EL (cell line): ENCODE data around the gene SLC26A11.

Experiments
- DNase-seq: peaks from one replicate; pipeline ENCODE4 v3.0.0-alpha.2; 2016

Gene SLC26A11

DNA sequence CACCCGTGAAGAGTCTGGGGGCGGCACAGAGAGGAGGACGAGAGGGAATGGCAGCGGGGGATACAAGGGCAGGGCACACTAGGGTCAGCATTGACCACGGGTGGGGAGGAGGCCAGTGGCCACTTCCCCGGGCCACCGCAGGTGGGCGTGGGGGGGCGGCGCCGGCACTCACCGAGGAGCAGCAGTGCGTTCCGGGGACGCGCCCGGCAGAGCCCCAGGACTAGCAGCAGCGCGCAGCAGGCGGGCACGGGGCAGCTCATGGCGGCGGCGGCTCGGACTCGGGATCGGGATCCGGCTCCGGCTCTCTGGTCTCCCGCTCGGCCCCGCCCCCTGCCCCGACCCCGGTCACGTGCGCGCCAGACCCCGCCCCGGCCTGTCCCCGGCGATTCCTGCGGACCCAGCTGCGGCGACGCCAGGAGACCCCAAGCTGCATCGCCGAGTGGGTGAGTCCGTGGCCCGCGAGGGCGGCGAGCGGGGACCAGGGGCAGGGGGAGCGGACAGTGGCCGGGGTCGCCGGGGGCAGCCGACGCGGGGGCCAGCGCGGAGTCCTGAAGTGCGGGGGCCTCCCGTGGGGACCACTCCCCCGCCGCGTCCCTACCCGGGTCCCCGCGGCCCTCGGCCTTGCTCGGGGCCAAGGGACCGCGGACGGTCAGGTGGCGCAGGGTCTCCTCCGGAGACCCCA lies at the start of gene SLC26A11, which contains the start of gene SGSH:
Gene SLC26A11 (plus strand): TSS at position 374 of the 682 bp plus-strand sequence. CDS start 1,134 bp downstream, outside the sequence.
Gene SGSH (minus strand): TSS at position 280 of the 682 bp plus-strand sequence. CDS start 20 bp downstream, at position 260.
- peak; percentile 77 for DNase-seq

DNA sequence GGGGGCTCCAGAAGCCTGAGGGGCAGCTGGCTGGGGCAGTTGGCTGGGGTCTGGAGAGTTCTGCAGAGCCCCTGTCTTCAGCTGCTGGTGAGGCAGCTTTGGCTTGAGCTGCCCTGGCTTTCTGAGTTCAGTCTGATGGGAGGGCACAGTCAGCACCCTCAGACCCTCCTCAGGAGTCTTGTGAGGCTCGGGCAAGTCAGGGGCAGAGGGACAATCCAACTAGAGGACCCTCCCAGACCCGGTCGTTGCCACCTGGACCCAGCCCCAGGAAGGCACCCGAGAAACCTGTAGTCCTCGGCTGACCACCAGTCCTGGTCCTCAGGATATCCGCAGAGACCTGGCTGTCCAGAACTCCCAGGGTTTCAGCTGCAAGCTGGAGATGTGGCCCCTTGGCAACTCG lies 48.5 kb upstream of the SLC26A11 start:
- DNase-seq, result no peak

DNA sequence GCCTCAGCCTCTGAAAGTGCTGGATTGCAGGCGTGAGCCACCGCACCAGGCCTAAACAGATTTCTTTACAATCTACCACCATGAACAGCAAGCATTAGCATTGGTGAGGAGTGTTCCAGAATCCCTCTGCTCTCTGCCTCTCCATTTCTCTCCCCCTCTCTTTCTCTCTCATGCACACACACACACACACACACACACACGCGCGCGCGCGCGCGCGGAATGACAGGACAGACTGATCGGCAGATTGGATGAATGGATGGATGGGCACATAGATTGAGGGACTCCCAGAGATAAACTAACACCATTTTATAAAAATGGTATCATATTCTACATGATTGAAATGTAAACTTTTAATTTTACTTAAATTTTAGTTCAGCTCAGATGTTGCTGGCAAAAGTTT lies 47.1 kb upstream of the SLC26A11 start:
- DNase-seq, result no peak

DNA sequence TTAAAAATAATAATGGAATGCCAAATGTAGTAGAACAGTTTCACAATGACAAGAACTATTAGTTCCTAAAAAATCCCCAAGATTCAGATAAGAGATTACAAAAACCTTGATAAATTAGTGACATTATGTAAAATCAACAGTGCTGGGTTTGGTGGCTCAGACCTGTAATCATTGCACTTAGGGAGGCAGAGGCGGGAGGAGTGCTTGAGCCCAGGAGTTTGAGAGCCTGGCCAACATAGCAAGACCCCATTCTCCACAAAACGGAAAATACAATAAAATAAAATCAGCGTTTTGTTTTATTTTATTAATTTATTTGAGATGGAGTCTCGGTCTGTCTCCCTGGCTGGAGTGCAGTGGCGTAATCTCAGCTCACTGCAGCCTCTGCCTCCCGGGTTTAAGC lies 46.3 kb upstream of the SLC26A11 start:
- no peak for DNase-seq

DNA sequence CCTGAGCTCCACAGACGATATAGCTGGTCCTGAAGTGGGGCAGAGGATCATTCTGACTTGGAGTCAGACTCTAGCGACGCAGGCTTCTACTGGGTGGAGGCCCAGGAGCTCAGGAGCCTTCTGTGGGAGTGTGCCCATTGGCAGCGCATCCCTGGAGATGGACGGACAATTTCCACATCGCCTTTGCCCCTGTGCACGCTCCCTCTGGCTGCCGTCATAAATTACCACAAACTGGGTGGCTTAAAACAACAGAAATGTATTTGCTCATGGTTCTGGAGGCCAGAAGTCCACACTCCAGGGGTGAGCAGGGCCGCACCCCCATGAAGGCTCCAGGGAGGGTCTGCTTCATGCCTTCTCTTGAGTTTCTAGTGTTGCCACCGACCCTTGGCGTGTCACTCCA lies 43.5 kb upstream of the SLC26A11 start:
- DNase-seq, result no peak

DNA sequence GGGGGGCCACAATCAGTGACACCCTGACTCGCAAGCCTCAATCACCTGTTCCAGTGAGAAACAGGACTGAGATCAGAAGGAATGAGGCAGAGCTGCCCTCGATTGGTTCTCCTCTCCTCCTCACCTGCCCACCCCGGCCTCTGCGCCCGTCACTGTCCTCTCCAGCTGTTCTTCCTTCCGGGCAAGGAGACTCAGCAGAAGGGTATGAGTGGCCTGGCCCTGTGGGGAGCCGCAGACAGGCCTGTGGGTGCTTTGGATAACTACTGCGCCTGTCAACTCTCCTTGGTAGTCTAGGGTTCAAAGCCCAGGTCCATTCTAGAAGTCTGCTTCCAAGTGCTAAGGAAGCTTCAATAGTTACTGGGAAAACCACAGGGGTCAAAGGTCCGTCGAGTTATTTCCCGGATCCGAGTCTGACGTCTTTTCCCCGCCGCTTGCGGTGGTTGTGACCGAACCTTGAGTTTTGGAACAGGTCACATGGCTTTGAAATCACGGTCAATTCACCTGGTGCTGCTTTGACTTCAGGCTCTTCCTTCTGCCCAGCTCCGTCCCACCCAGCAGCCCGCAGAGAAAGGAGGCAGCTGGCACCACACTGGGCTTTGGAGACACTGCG lies 42.1 kb upstream of the SLC26A11 start:
- no peak for DNase-seq

DNA sequence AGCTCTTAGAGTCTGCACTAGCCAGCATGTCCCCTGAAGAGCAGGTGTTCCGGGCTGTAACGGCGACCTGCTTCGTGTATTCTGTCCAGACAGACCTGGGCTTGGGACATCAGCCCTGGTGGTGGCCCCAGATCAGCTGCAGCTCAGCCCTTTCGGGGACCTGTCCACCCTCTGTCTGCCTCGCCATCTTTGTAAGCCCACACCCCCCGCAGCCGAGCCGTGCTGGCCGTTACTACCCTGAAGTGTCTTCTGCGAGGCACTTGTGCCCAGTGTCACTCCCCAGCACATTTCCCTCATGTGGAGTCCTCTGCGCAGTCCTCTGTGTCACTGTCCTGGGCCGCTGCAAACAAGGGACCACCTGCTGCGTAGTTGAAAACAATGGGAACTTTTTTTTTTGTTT lies 40.0 kb upstream of the SLC26A11 start:
- DNase-seq, result no peak

DNA sequence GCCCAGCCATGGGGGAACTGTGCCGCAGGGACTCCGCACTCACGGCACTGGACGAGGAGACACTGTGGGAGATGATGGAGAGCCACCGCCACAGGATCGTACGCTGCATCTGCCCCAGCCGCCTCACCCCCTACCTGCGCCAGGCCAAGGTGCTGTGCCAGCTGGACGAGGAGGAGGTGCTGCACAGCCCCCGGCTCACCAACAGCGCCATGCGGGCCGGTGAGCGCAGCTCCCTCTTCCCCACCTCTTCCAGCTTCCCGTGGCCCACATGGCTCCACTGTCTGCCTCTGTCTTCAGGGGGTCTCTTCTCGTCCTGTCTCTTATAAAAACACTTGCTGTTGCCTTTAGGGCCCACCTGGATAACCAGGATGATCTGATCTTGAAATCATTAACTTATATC lies 38.8 kb upstream of the SLC26A11 start:
- DNase-seq, result no peak

DNA sequence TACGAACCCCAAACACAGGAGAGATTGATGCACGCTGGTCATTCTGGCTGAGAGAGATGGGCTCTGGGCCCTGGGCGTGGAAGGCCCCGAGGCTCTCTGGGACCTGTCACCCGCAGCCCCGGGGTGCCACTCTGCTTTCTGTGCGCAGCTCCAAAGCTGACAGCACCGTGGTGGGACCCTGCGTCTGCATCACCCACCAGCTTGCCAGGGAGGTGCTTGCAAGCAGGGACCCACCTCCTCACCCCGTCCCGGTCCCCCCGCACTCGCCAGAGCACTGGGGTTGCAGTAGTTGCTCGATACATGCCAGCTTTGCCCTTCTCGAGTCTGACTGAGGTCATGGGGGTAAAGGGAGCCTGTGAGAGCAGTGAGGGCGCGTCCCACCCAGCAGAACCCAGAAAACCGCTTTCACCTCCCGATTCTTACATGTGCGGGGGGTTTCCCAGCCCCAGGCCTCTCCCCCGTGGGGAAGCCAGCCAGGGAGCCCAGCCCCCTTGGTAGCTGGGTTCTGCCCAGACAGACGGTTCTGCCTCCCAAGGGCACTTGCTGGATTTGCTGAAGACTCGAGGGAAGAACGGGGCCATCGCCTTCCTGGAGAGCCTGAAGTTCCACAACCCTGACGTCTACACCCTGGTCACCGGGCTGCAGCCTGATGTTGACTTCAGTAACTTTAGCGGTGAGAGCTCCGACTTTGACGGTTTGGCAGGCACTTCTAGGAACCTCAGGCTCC lies 37.9 kb upstream of the SLC26A11 start:
- no peak for DNase-seq

DNA sequence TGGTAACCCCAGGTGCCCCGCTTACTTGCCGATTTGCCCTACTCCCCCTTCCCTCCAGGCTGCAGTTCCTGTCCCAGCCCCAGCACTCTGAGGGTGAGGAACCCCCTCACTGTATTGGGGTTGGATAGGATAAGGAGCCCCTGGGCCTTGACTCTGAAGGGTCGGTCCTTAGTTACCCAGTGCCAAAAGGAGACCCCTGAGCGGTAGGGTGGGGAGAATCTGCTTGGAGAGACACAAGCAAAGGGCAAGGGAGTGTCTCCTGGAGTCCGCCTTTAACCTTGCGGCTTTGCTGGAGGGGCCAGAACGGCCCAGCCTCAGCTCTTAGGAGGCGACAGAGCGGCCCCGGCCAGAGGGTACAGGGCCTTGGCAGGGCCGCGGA lies 37.4 kb upstream of the SLC26A11 start:
- DNase-seq, result no peak

DNA sequence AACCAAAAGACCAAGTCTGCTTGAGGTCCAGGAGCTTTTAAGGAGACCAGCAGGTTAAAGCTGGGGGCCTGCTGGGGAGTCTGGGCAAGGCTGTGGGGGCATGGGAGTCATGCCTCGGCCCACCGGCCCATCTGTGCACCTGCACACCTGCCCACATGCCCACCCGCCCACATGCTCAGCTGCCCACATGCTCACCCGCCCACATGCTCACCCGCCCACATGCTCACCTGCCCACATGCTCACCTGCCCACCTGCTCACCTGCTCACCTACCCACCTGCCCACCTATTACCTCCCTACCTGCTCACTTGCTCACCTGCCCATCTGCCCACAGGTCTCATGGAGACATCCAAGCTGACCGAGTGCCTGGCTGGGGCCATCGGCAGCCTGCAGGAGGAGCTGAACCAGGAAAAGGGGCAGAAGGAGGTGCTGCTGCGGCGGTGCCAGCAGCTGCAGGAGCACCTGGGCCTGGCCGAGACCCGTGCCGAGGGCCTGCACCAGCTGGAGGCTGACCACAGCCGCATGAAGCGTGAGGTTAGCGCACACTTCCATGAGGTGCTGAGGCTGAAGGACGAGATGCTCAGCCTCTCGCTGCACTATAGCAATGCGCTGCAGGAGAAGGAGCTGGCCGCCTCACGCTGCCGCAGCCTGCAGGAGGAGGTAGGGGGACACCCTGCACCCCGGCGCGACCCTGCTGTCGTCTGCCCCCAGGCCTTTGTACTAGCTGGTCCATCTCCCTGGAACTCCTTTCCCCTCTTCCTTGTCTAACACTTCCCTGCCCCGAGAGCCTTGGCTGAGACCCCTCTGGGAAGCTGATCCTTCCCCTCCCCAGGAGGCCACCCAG lies 36.4 kb upstream of the SLC26A11 start:
- no peak for DNase-seq

DNA sequence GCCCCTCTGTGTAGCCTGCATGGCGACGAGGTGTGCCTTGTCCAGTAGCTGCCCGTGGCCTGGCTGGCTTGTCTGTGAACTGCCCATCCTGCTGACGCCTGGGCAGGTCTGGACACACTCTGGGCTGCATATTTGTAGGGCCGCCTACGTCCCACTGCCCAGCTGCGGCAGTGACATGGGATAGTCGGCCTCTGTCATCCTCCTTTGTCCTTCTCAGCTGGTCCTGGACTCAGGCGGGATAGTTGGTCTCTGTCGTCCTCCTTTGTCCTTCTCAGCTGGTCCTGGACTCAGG lies 35.9 kb upstream of the SLC26A11 start:
- no peak for DNase-seq

DNA sequence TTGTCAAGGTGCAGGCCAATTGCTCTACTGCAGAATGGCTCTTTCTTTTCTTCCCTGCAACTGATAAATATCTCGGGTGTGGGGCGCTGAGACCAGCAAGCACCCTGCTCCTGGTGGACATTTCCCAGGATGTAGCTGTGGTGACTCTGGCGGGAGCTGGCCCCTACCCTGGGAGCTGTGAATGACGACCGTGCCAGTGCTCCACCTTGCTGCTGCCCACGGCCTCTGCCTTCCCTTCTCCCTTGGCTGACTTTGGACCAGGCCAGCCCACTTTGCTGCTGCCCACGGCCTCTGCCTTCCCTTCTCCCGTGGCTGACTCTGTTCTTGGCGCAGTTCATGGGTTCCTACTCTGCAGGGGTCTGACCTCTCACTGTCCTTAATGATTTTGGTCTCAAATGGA lies 34.3 kb upstream of the SLC26A11 start:
- no peak for DNase-seq

DNA sequence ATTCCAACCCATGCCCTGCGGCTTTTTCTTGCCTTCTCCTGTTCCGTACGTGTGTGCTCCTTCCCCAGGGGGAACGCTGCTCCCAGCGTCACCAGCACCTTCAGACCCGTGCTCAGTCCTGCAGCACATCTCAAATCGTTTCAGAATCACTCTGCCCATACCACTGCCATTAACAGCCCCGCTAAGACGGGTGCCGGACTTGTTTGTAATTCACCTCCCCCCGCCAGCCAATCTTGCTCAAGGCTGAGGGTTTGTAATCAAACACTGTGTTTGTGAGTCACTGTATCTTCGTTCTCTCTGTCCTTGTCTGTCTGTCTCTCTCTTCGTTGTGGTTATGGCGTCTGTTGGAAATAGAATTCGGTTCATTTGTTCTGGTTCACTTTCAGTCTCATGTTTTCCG lies 33.1 kb upstream of the SLC26A11 start:
- no peak for DNase-seq

DNA sequence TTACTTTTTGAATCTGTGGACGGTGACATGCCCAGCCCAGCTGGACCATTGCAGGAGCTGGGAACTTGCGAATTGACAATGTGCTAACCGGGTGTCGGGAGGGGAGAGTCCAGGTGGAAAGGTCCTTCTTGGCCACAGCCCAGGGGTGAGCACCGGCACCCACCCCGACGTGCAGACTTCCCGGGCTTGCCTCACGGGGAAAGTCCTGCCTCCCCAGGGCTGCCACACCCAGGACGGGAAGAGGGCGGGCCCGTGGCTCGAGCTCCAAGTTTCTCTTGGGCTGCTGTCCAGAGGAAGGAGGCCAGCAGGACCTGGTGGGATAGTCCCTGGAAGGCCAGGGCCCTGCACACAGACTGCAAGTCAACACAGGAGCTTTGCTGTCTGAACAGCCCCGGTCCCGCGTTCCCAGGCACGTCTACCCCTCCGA lies 32.7 kb upstream of the SLC26A11 start:
- DNase-seq, result no peak

DNA sequence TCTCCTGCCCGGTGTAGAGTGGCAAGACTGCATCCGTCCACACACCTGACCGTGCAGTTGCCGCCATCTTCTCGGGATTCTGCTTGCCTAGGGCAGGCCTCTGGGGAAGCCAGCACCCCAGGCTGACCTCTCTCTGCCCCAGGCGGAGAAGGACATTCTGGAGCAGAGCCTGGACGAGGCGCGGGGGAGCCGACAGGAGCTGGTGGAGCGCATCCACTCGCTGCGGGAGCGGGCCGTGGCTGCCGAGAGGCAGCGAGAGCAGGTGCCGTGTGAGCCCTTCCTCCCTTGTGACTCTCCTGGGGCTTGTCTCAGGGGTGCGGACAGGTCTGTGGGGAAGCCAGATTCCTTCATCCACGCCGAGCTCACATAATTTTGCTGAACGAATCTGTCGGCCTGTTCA lies 30.6 kb upstream of the SLC26A11 start:
- no peak for DNase-seq

DNA sequence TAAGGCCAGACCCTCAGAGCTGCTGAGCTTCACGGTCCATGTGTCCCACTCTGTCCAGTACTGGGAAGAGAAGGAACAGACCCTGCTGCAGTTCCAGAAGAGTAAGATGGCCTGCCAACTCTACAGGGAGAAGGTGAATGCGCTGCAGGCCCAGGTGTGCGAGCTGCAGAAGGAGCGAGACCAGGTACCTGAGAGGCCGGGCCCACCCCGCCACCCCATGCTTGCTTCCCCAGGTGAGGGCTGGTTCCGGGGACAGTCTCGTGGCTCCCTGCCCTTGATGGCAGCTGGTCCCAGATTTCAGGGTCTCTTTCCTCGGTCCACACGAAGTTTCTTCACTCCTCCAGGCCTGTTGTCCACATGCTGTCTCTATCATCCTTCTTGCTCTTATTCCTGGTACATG lies 29.5 kb upstream of the SLC26A11 start:
- DNase-seq, result no peak

DNA sequence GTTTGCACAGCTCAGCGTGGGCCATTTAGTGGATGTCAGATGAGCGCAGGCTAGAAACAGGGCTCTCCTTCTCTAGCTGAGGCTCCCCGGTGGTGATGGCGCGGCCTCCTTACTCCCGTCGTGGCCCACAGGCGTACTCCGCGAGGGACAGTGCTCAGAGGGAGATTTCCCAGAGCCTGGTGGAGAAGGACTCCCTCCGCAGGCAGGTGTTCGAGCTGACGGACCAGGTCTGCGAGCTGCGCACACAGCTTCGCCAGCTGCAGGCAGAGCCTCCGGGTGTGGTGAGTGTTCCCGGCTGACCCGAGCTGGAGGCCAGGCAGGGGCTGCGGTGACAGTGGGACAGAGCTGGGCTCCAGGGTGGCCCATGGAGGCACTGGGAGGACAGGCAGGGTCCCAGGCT lies 29.0 kb upstream of the SLC26A11 start:
- no peak for DNase-seq

DNA sequence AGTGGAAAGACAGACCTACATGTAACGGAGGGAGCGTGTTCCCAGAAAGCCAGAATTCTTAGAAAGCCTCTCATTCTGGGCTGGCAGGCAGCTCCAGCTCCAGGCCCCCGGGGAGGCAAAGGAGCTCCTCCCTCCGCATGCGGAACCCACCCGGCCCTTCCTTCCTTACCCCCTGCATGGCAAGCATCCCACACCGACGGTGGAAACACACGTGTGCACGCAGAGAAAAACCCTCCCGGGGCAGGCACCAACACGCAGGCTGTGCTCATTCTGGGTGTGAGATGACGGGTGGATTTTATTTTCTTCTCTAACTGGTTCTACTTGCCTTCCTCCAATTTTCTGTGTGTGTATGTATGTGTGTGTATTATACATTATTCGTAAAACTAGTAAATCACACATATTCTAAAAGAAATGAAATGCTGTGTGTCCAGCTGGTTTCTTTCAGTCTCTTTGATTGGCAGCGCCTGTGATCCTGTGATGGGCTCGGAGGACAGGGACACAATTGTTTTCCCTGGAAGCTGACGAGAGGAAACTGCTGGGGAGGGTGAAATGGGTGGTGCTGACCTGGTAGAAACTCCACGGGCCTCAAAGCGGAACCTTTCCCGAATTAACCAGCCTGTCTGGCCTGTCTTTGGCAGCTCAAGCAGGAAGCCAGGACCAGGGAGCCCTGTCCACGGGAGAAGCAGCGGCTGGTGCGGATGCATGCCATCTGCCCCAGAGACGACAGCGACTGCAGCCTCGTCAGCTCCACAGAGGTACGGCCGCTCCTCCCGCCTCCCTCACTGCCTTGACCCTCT lies 28.2 kb upstream of the SLC26A11 start:
- no peak for DNase-seq

DNA sequence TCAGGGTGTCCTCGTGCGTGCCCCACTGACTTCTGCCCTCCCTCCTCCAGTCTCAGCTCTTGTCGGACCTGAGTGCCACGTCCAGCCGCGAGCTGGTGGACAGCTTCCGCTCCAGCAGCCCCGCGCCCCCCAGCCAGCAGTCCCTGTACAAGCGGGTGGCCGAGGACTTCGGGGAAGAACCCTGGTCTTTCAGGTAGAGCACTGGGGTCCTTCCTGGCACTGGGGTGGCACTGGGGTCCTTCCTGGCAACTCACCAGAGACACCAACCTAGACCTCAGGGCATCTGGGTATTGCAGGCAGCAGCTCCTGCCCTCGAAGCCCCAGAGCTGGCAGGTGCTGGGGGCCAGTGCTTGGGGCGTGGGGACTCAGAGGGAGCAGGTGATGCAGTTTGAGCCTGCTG lies 25.1 kb upstream of the SLC26A11 start:
- no peak for DNase-seq

DNA sequence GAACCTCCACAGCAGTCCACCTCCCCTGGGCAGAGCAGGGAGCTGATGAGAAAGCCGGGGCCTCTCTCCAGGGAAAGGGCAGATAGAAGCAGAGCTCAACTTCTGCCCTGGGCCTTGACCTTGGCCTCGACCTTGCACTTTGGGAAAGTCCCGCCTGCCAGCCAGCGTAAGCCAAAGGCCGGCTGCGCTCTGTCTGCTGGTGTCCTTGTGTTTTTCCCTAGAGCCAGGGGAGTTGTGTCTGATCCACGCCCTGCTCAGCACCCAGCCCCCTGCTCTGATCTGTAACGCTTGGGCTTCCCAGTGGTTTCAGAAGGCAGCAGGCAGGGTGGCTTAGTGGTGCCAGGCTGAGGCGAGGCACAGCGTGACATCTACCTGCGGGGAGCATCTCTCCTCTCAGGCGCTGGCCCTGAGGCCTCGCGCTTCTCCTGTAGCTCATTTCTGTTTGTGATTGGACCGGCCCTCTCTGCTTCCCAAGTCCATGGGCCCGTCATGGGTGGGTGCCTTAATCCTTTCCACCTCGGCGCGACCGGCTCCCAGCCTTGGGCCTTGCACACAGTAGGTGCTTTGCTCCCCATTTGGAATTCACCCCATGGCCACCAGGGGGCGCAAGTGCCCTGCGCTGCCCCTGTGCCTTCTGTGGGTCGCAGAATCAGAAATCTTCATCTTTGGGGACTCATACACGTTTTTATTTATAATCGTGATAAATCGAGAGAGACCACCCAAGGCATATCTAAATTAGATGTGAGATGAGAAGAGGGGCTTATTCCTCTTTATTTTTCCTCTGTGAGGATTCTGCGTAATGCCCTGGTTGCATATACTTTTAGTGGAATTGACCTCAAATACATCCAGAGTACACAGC lies 24.3 kb upstream of the SLC26A11 start:
- DNase-seq, result peak; percentile 25

DNA sequence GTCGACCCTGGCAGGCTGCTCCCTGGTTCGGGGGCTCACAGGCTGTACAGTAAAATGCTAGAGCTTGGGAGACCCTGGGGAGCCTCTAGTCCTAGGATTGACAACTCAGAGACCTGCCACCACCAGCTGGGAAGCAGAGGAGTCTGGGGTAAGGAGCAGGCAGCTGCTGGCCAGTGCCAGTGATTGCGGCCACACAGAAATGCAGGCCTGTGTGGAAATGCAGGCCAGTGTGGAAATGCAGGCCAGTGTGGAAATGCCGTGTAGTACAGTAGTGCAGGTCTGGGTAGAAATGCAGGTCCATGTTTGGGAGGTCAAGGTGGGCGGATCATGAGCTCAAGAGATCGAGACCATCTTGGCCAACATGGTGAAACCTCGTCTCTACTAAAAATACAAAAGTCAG lies 23.6 kb upstream of the SLC26A11 start:
- no peak for DNase-seq
